GM19438 (cell line): ENCODE measurements around the gene OTOG.
"Not testable (repeated sequence)": the region's sequence is repeated elsewhere in the genome, so short reads cannot be mapped to it uniquely, and the experiment has no call there.

Experiments
- ATAC-seq: cut with Tn5 transposase; IDR thresholded peaks from one replicate; pipeline ENCODE4 v1.9.1; 2021; ENCODE audit warnings: low read depth; ENCODE audit not compliant: unreplicated experiment

The OTOG gene

DNA sequence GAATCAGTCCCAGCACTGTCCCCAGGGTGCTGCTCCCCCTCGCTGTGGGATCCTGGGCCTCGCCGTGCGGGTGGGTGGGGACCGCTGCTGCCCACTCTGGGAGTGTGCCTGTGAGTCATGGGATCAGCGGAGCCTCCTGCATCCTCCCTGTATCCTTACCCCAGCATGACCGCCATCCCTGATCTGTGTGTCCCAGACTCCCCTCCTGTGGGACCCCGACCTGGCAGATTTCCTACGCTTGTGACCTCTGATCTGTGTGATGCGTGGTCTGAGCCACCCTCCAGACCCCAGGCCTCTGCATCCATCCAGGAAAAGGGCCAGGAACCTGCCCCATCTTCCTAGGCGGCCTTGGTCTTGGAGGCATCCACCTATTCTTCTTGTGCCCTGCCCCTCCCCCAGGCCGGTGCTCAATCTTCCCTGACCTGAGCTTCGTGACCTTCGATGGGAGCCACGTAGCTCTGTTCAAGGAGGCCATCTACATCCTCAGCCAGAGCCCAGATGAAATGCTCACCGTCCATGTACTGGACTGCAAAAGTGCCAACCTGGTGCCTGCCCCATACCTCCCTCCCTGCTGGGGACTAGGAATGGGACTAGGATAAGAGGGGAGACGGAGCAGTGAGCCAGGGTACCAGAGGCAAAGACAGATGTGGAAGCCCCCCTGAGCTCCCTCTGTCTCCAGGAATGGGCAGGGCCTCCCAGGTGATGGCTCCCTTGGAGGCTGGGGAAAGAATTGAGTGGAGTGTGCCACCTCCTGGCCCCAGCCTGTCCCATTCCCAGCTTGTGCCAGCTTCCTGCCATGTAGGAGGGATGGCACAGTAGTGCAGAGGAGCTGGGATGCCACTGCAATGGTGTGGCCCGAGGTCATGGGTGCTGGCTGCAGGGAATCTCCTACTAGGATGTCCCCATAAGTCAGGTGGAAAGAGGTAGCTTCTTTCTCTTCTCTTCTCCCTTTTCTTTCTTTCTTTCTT lies 65.4 kb downstream of the OTOG start:
- ATAC-seq = no peak

DNA sequence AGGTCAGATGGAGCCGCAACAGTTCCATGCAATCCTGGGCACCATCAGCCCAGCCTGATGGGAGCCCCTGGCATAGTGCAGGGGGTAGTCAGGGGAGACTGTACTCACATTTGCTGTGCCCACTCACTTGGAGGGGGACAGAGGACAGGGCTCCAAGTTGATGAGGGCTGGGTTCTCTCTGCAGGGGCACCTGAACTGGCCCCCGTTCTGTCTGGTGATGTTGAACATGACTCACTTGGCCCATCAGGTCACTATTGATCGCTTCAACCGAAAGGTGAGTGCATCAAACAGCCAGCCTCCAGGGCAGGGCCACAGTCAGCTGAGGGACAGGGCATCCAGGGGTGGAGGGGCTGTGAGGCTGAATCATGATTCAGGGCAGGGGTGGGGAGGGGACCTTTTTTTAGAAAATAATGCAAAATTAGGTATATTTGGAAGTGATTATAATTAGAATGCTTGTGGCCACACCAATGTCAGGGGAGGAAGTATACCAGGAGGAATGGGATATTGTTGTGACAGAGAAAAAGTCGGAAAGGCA lies 66.4 kb downstream of the OTOG start:
- no peak for ATAC-seq

DNA sequence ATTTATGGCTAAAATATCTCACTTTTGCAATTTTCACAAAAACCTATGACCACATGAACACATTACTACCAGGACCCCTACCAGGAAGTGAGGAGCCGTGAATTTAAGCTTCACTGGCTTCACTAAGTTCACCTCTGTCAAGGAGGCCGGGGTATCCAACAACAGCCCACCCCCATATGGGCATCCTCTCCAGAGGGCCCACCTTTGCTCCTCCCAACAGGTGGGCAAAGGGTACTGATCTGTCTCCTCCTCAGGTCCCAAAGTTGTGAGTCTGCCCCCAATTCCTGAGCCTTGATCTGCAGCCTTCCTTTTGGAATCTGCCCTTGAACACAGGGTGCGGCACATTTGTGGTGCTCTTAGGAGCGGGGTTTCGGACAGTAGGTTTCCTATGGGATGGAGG lies 66.9 kb downstream of the OTOG start:
- ATAC-seq = no peak

DNA sequence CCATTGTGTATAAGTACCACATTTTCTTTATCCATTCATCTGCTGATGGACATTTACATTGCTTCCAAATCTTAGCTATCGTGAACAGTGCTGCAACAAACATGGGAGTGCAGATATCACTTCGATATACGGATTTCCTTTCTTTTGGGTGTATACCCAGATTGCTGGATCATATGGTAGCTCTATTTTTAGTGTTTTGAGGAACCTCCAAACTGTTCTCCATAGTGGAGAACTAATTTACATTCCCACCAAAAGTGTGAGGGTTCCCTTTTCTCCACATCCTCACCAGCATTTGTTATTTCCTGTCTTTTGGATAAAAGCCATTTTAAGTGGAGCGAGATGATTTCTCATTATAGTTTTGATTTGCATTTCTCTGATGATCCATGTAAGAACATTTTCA lies 75.7 kb downstream of the OTOG start:
- not testable (repeated sequence) for ATAC-seq

DNA sequence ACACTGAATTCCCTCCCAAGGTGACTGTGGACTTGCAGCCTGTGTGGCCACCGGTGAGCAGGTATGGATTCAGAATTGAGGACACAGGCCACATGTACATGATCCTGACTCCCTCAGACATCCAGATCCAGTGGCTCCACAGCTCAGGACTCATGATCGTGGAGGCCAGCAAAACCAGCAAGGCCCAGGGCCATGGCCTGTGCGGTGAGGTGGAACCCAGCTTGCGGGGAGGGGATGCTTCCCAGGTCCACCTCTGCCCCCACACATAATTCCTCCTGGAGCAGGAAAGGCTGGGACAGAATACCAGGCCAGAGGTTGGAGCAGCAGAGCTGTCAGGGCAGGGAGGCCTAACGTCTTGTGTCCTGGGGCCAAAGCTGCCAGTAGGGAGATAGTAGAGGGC lies 82.1 kb downstream of the OTOG start:
- ATAC-seq = no peak

DNA sequence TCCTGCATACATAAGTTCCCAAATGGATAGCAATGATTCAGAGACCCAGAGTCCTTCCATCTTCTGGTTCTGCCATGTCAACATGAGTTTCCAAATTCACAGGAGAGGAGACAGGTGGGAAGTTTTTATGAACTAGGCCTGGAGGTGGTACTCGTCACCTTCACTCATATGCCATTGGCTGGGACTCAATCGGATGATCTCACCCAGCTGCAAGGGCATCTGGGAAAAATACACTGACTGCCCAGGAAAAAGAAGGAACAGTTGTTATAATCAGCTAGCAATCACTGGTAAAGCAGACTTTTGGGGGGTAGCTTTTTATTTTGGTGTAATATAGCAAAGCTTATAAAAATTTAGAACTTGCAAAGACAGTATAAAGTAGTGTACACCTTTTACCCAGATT lies 83.9 kb downstream of the OTOG start:
- no peak for ATAC-seq

DNA sequence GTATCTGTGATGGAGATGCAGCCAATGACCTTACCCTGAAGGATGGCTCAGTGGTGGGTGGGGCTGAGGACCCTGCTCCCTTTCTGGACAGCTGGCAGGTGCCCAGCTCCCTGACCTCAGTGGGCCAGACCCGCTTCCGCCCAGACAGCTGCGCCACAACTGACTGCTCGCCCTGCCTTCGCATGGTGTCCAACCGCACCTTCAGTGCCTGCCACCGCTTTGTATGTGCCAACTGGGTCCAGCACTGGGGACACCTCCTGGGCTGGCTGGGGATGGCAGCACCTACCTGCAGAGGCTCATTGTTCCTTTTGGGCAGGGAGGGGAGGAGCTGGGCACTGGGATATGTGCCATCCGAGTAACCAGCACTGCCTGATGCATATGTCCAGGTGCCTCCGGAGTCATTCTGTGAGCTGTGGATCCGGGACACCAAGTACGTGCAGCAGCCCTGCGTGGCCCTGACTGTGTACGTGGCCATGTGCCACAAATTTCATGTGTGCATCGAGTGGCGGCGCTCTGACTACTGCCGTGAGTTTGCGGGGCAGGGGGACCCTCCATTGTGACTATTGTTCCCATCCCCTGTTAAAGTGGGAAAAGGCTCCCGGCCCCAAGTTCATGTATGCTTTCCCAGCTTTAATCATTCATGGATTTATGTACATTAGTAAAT lies 84.8 kb downstream of the OTOG start:
- ATAC-seq = no peak

DNA sequence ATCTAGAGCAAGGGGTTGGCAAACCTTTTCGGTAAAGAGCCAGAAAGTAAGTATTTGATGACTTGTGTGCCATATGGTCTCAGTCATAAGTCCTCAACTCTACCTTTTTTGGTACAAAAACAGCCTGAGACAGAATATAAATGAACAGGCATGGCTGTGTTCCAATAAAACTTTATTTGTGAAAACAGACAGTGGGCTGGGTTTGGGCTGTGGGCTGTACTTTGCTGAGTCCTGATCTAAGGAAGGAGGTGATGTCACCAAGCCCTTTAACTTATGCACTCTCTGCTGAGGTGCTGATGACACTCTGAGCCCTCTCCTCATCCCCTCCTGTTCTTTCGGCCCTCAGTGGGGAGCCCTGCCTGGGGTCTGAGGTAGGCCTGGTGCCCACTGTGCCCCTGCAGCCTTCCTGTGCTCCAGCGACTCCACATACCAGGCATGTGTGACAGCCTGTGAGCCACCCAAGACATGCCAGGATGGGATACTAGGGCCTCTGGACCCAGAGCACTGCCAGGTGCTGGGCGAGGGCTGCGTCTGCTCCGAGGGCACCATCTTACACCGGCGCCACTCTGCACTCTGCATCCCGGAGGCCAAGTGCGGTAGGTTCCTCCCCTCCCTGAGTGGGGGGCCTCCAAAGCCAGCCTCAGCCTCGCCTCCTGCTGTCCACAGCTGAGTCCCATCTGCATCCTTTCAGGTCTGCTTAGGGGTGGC lies 86.4 kb downstream of the OTOG start:
- ATAC-seq = no peak

DNA sequence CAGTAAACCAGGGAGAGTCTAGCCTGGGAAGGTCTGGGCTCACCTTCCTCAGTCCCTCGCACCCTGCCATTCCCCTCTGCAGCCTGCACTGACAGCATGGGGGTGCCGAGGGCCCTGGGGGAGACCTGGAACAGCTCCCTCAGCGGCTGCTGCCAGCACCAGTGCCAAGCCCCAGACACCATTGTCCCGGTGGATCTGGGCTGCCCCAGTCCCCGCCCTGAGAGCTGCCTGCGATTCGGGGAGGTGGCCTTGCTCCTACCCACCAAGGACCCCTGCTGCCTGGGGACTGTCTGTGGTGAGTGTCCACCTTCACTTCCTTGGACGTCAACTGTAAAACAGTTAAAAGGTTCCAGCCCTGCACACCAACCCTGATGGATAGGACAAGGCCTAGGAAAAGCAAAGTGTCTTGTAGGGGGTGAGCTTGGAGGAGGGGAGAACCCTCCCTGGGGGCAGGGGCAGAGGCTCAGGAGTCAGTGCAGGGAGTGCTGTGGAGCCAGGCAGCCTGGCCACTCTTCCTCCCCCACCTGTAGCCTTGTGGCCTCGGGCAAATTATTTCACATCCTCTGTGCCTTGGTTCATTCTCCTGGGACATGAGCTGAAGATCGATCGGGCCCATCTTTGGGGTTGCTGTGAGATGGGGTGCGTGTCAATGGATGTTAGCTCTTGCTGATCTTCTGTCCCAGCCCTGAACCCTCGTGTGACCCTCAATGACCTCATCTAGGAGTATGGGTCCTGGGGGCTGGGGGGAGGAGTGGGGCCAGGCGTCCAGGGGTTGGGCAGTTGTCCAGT lies 87.1 kb downstream of the OTOG start:
- no peak for ATAC-seq

DNA sequence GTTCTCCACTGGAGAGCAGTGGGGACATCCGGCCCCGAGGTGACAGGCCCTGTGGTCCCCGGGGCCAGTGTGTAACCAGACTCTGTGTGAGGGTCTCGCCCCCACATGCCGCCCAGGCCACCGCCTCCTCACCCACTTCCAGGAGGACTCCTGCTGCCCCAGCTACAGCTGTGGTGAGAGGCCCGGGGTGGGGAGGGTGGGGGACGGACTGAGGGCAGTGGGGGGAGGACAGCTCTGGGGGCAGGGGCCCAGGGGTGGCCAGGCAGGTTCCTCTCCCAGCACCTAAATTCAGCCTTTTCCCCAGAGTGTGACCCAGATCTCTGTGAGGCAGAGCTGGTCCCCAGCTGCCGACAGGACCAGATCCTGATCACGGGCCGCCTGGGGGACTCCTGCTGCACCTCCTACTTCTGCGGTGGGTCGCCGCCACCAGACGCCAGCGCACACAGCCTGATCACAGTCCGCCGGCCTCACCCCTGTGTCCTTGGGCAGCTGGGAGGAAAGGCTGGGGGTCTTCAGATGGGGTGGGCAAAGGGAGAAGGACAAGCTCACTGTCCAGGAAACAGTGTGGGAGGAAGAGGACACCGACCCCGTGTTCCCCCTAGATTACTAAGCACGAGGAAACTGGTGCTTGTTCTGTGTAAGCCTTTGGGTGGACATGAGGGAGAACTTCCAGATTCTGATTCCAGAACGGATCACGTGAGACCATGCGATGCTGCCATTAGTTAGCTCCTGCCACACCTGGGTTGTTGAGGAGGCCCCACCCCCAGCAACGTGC lies 87.9 kb downstream of the OTOG start:
- ATAC-seq = no peak

DNA sequence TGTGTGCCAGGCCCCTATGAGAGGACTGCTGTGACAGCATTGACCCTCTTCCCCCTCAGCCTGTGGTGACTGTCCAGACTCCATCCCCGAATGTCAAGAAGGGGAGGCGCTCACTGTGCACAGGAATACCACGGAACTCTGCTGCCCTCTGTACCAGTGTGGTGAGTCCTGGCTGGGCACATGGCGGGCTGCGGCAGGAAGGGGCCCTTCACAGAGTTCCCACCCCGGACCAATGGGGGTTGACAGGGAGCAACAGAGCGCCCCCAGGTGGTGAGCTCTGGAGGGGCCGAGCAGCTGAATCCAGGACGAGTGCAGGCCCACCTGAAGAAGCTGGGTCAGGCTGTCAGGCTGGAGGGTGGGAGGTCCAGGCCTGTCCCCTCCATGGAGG lies 88.5 kb downstream of the OTOG start:
- no peak for ATAC-seq

DNA sequence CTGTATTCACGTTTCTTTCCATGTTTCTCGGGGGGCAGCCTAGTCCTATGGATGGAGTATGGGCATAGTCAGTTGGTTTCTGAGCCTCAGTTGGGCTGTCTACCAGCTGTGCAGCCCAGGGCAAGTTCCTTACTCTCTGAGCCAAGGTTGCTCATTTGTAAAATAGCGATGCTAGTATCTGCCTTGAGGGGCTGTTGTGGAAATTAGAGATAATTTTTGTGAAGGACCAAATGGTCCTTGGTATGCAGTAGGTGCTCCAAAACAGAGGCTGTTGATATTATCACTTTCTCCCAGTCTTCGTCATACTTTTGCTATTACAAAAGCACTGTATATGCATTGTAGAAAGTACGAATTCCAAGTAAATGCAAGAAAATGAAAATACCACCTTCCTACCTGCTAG lies 89.7 kb downstream of the OTOG start:
- no peak for ATAC-seq

DNA sequence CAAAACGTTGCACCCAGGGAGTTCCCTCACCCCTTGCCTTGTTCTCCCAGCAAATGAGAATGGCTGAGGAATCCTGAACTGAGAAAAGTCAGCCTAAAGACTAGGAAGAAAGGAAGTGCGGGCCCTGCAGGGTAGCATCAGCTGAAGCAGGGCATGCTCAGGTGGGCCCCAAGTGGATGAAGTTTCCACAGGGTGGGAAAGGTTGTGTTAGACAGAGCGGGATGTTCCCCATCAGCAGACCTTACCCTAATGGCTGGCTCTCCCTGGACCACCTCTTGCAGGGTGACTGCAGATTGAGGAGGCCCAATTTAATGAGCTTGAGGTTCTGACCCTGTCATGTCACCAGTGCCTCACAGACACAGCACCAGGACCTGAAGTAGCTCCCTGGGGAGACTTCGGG lies 90.8 kb downstream of the OTOG start:
- no peak for ATAC-seq

DNA sequence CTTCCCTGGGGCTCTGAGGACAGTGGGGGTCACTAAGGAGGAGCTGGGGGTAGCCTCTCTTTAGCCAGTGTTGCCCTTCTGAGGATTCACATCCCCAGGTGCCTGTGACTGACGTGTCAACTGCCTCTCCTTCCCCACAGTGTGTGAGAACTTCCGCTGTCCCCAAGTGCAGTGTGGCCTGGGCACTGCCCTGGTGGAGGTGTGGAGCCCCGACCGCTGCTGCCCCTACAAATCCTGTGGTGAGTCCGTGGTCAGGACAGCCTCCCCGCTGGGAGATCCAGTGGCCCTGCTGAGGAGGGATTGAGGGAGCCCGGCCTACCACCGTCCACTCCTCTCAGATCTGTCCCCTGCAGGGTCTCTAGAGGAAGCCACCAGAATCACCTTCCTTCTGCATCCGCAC lies 91.3 kb downstream of the OTOG start:
- no peak for ATAC-seq

DNA sequence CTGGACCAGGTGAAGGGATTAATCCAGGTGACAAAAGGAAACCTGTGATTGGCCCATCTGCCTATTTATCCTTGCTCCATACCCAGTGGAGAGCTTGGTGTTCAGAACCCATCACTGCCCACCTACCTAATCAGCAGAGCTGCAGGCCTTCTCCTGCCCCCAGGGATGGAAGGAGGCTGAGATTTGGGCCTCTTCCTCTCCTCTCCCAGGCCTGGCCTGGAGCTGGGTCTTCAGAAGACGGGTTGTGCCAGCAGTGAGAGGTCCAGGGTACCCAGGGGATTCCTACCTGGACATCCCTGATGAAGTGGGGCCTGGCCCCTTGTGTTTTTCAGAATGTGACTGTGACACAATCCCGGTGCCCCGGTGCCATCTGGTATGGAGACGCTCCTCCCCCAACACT lies 92.0 kb downstream of the OTOG start:
- no peak for ATAC-seq

DNA sequence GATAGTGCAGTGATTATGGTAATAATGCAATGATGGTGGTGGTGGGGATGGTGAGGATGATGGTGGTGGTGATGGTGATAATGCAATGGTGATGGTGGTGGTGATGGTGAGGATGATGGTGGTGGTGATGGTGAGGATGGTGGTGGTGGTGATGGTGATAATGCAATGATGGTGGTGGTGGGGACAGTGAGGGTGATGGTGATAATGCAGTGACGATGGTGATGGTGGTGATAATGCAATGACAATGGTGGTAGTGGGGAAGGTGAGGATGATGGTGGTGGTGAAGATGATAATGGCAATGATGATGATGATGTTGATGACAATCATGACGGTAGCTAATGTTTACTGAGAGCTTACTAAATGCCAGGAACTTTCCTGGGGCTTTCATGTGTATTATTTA lies 92.7 kb downstream of the OTOG start:
- ATAC-seq = no peak

DNA sequence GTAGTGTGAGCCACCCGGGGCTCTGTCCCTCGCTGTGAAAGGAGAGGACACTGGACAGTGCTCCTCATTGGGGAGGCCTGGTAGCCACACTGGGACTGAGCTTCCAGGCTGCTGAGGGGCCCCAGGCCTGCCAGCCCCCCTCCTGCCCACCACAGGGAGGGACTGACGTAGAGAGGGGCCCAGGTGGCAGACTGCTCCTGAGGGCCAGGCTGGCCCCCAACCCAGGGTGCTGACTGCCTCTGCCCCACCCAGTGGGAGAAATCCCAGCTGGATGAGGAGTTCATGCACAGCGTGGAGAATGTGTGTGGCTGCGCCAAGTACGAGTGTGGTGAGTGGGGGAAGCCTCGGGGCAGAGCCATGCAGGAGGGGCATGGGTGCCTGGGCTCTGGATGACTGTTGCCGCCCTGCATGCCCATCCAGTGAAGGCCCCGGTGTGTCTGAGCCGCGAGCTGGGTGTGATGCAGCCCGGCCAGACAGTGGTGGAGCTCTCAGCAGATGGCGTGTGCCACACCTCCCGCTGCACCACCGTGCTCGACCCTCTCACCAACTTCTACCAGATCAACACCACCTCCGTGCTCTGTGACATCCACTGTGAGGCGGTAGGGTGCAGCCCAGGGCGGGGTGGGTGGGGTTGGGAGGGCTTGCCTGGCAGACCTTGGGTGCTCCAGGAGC lies 93.6 kb downstream of the OTOG start:
- ATAC-seq = no peak

DNA sequence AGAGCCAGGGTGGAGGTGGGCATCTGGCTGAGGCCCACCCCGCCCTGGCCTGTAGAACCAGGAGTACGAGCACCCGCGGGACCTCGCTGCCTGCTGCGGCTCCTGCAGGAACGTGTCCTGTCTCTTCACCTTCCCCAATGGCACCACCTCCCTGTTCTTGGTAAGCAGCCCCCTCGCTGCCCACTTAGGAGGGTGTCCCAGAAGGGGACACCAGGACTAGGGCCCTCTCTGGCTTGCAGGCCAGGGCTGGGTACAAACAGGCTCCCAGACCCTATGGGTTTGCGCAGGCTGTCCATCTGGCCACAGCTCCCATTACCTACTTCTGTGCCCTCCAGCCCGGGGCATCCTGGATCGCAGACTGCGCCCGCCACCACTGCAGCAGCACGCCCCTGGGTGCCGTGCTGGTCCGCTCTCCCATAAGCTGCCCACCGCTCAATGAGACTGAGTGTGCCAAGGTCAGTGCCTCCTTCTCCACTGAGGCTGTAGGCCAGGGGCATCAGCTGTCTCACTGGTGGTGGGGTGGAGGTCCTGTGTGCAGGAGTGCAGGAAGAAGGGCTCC lies 94.8 kb downstream of the OTOG start:
- no peak for ATAC-seq

DNA sequence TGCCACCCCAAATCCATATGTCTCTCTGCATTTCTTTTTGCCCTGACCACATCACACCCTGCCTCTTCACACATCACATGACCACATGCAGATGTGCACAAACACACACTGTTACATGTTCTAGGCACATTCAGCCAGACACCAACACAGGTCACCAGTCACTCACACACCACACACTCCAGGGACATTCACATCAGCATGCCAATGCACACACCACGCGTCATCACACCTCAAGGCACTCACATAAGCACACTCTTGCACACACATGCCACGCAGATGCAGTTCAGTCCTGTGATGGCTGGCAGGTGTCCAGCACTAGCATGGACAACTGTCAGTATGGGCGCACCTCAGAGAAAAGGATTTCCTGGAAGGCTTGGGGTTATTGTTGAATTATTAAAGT lies 95.3 kb downstream of the OTOG start:
- no peak for ATAC-seq
